Parathyroid adenoma (tissue), 2 donors: ENCODE data around the gene BRD3OS.

Source experiments
- H2AFZ ChIP-seq: fragments of 300-600 bp; sonication (generic); one replicate; pipeline ENCODE4 v1.7.0; 2017; ENCODE audit warnings: antibody characterized with exemption, mild to moderate bottlenecking
- H3K27ac ChIP-seq: fragments of 300-600 bp; sonication (generic); one replicate; pipeline ENCODE4 v1.7.0; 2017
- H3K27me3 ChIP-seq: fragments of 300-600 bp; sonication (generic); one replicate; pipeline ENCODE4 v1.7.0; 2017; ENCODE audit warnings: low read length; ENCODE audit not compliant: control insufficient read depth, insufficient read depth
- H3K36me3 ChIP-seq: fragments of 300-600 bp; sonication (generic); one replicate; pipeline ENCODE4 v1.7.0; 2017; ENCODE audit warnings: low read length; ENCODE audit not compliant: control insufficient read depth, insufficient read depth
- H3K4me1 ChIP-seq: fragments of 300-600 bp; sonication (generic); one replicate; pipeline ENCODE4 v1.7.0; 2017; ENCODE audit warnings: control low read depth
- H3K4me2 ChIP-seq: fragments of 300-600 bp; sonication (generic); one replicate; pipeline ENCODE4 v1.7.0; 2017; ENCODE audit warnings: low read length
- H3K4me3 ChIP-seq: fragments of 300-600 bp; sonication (generic); one replicate; pipeline ENCODE4 v1.7.0; 2017; ENCODE audit warnings: low read depth, low read length
- H3K79me2 ChIP-seq: fragments of 300-600 bp; sonication (generic); one replicate; pipeline ENCODE4 v1.7.0; 2017; ENCODE audit warnings: control low read depth
- H3K9ac ChIP-seq: fragments of 300-600 bp; sonication (generic); one replicate; pipeline ENCODE4 v1.7.0; 2017; ENCODE audit warnings: mild to moderate bottlenecking
- H3K9me3 ChIP-seq: fragments of 300-600 bp; sonication (generic); one replicate; pipeline ENCODE4 v1.7.0; 2017; ENCODE audit warnings: low read length; ENCODE audit not compliant: control insufficient read depth
- CTCF ChIP-seq: fragments of 300-600 bp; sonication (generic); IDR thresholded peaks from one replicate; pipeline ENCODE4 v1.7.0; 2017; ENCODE audit warnings: antibody characterized with exemption, mild to moderate bottlenecking
- donor health status: primary hyperparathyroidism.

The BRD3OS gene

GRCh38 chr9:133991214-133991921 is 33.9 kb upstream of the BRD3OS start:
- Histone ChIP-seq H3K36me3 (no peaks in the 10 kb centered on the region), H3K9ac (no peak overlapping the region), H3K27me3 (no peaks in the 10 kb centered on the region), H3K79me2 (peaks cover 2% of the 10 kb centered on the region), H3K4me1 (peaks cover 4% of the 10 kb centered on the region), H3K9me3 (no peaks in the 10 kb centered on the region), H3K4me2 (peak overlapping the region; percentile 73), H3K4me3 (peak overlapping the region; percentile 36), H2AFZ (peak overlapping the region; percentile 58), H3K27ac (no peak overlapping the region)
- TF ChIP-seq CTCF = no peak

- Histone ChIP-seq H3K4me2 (peak within 1 kb of the TSS; percentile 99), H2AFZ (peak within 1 kb of the TSS; percentile 85), H3K9me3 (no peaks in the 10 kb centered on the region), H3K9ac (no peak within 1 kb of the TSS), H3K4me1 (peaks cover 4% of the 10 kb centered on the region), H3K79me2 (peaks cover 2% of the 10 kb centered on the region), H3K36me3 (no peaks in the 10 kb centered on the region), H3K4me3 (peak within 1 kb of the TSS; percentile 88), H3K27me3 (no peaks in the 10 kb centered on the region), H3K27ac (peak within 1 kb of the TSS; percentile 75)
- TF ChIP-seq CTCF = no peak
Measured at GRCh38 chr9:133991964-133992779, 33.1 kb upstream of the BRD3OS start, which contains the start of gene VAV2. TSS of gene VAV2 (minus strand) at chr9:133992324. CDS start at chr9:133992278, 46 bp downstream.

GRCh38 chr9:133992780-133993634 is 32.3 kb upstream of the BRD3OS start:
- Histone ChIP-seq H3K4me2 (peak overlapping the region; percentile 99), H3K4me3 (peak overlapping the region; percentile 88), H3K9me3 (no peaks in the 10 kb centered on the region), H3K27ac (peak overlapping the region; percentile 75), H3K9ac (no peak overlapping the region), H3K27me3 (no peaks in the 10 kb centered on the region), H3K36me3 (no peaks in the 10 kb centered on the region), H3K4me1 (peaks cover 4% of the 10 kb centered on the region), H2AFZ (peak overlapping the region; percentile 85), H3K79me2 (peaks cover 2% of the 10 kb centered on the region)
- TF ChIP-seq CTCF = peak; percentile 31

- H3K27me3 ChIP-seq = no peaks in the 10 kb centered on the region
- H3K36me3 ChIP-seq = no peaks in the 10 kb centered on the region
- H3K4me2 ChIP-seq = peak overlapping the region; percentile 99
- H3K4me3 ChIP-seq = peak overlapping the region; percentile 88
- peaks cover 2% of the 10 kb centered on the region for H3K79me2 ChIP-seq
- no peak for TF ChIP-seq CTCF
- peak overlapping the region; percentile 85 for H2AFZ ChIP-seq
- H3K4me1 ChIP-seq = peaks cover 4% of the 10 kb centered on the region
- H3K27ac ChIP-seq = no peak overlapping the region
- no peaks in the 10 kb centered on the region for H3K9me3 ChIP-seq
- no peak overlapping the region for H3K9ac ChIP-seq
Measured at GRCh38 chr9:133993635-133994253, 31.5 kb upstream of the BRD3OS start.
